ENCODE data around the gene LIN7B.
A peak's percentile ranks its signal among the peaks of the same experiment; 100 is the strongest.
"Not testable (repeated sequence)": the region's sequence is repeated elsewhere in the genome, so short reads cannot be mapped to it uniquely, and the experiment has no call there.

The LIN7B gene, protein sequence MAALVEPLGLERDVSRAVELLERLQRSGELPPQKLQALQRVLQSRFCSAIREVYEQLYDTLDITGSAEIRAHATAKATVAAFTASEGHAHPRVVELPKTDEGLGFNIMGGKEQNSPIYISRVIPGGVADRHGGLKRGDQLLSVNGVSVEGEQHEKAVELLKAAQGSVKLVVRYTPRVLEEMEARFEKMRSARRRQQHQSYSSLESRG

DNA sequence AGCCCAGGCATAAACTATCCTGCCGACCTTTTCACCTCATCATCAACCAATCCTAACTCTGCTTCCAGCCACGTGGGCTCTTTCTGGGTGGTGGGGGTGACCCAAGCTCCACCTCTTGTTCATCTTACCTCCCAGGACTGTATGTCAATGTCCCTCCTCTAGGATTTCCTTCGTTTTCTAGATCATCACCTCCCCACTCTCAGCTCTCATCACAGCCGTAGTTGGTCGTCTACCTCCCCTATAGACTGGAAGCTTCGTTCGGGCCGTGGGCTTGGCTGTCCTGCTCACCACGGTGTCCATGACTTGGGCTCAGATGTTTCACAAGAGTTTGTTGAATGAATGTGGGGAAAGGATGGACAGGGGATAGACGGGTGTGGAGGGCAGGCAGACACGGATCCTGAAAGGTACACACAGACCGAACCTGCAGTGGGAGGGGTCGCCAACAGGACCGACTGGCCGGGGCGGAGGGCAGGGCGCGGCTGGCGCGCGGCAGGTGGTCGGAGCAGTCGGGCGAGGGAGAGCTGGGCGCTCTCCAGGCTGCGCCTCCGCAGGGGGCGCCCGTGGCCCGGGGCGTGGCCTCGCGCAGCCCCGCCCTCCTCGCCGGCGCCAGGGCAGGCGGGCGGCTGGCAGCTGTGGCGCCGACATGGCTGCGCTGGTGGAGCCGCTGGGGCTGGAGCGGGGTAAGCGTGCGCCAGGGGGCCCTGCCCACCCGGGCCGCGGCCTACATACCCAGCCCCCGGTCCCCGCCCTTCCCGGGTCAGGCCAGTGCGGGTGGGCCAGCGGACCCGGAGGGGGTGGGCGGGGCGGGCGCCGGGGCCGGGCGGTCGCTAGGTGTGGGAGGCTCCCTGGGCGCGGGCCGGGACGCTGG, at the start of gene LIN7B:
Gene LIN7B (plus strand): TSS at position 609 of the 868 bp plus-strand sequence. CDS start 35 bp downstream, at position 644.
- DNase-seq (ENCODE audit: low read depth) = peak; percentile 68

DNA sequence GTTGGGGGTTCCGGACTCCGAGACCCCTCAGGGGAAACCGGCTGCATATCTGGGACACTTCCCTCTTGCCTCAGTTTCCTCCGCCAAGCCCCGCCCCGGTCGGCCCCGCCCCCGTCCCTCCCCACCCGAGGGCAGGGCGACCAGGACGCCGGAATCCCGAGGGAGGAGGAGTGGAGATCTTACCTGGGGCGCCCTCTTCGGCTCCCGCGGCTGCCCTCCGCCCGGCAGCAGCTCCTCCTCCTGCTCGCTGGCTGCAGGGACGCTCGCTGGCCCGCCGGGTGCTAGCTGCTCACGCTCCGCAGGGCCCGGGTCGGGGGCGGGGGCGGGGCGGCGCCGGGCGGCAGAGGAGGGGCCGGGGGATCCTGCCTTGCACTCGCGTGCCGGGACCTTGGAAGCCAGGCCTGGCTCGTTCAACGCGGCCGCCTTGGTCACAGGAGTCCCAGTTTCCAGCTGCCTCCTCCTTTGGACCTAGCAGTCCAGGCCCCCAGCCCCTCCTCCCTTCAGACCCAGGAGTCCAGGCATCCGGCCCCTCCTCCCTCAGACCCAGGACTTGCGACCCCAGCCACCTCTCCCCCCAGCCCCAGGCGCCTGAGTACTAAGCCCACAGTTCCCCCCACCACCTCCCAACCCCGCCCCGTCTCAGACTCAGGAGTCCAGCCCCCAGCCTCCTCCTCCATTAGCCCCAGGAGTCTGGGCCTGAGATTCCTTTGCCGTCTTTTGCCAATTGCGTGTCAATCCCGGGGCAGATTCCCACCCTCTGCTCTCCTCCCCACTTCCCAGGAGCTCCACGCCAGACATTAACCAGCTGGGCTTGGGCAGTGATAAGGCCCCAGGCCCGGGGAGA, 49.2 kb upstream of the LIN7B start, which contains the start of gene NTF4:
Gene NTF4 (minus strand): TSS at position 51 of the 844 bp plus-strand sequence. CDS start 2,821 bp downstream, outside the sequence.
- DNase-seq (ENCODE audit: low read depth) = no peak

DNA sequence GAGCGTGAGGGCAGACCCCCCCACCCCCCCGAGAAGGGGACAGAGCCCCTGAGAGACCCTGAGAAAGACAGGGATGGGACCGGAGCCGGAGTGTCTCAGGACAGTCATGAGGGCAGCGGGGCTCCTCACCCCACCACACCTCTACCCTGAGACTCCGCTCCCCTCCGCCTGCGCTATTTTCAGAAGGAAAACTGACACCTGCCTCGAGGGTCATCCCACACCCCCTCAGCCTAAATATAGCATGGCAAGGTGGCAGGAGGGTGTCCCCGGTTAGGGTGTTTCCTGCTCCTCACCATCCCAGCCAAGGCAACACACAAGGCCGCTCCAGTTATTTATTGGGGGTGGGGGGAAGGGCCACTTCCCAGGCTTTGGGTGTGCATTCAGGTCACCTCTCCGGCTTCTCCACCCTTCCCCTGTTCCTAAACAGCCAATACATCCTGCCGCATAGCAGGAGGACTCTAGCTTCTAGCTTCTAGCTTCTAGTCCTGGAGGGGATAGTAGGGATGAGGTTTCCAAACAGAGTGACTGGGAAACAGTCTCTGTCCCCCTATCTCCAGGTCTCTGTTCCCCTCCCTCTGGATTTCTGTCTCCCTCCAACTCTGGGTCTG, 48.2 kb upstream of the LIN7B start:
- no peak for DNase-seq (ENCODE audit: low read depth)

DNA sequence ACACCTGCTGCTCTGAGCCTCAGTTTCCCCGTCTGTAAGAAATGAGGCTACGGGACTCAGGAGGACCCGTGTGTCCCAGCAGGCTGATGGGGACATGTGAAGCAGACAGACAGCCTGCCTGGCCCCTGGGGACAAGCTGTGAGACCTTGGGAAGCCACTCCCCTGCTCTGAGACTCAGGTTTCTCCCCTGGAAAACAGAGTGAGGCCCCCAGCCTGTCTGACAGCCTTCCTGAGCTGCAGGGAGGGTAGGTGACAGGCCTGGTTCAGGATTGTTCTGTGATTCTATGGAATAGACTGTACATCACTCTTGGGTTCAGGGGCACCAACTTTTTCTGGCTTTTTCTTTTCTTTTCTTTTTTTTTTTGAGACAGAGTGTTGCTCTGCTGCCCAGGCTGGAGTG, 46.6 kb upstream of the LIN7B start:
- no peak for DNase-seq (ENCODE audit: low read depth)

DNA sequence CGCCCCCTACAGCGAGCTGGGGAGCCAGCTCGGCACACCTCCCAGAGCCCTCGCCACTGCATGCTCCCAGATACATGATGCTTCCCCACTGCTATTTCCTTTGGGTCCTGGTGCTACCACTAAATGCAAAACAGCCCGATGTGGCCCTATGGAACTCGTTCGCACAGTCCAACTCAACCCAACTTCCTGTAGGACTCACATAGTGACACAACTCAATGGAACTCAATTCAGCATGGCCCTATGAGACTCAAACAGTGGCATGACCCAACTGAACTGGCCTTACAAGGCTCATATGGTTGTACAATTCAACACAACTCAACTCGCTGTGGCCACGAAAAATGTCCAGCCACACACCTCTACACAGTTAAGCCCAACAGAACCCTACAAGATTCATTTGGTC, 45.1 kb upstream of the LIN7B start:
- no peak for DNase-seq (ENCODE audit: low read depth)

DNA sequence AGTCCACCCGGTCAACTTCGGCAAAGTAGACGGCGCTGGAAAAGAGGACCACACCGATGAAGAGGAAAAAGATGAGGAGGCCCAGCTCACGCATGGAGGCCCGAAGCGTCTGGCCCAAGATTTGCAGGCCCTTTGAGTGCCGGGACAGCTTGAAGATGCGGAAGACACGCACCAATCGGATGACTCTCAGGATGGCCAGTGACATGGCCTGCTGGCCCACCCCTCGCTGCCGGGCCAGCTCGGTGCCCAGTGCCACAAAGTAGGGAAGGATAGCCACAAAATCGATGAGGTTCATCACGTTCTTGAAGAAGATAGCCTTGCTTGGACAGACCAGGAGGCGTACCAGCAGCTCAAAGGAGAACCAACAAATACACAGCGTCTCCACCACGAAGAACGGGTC, 43.8 kb upstream of the LIN7B start:
- DNase-seq (ENCODE audit: low read depth) = no peak

DNA sequence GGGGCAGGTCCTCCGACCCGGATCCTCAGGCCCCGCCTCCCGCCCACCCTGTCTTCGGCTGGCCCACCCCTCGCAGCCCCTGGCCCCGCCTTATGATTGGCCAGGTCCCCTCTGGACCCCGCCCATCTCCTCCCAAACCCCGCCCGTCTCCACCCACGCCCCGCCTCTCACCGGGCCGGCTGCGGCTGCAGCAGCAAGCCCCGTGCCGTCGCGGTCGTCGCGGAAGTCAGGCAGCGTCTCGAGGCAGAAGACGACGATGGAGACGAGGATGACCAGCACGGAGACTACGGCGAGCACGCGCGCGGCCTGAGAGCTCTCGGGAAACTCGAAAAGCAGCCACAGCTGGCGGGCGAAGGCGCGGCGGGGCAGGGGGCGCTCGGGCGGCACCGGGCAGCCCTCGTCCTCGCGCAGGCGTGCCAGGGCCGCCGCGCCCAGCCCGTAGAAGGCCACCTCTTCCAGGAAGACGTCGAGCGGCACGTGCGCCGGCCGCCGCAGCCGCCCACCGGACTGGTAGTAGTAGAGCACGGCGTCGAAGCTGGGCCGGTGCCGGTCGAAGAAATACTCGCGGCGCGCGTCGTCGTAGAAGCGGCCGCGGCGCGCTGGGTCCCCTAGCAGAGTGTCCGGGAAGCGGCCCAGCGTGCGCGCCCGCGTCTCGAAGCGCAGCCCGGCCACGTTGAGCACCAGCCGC, 42.2 kb upstream of the LIN7B start:
- no peak for DNase-seq (ENCODE audit: low read depth)

DNA sequence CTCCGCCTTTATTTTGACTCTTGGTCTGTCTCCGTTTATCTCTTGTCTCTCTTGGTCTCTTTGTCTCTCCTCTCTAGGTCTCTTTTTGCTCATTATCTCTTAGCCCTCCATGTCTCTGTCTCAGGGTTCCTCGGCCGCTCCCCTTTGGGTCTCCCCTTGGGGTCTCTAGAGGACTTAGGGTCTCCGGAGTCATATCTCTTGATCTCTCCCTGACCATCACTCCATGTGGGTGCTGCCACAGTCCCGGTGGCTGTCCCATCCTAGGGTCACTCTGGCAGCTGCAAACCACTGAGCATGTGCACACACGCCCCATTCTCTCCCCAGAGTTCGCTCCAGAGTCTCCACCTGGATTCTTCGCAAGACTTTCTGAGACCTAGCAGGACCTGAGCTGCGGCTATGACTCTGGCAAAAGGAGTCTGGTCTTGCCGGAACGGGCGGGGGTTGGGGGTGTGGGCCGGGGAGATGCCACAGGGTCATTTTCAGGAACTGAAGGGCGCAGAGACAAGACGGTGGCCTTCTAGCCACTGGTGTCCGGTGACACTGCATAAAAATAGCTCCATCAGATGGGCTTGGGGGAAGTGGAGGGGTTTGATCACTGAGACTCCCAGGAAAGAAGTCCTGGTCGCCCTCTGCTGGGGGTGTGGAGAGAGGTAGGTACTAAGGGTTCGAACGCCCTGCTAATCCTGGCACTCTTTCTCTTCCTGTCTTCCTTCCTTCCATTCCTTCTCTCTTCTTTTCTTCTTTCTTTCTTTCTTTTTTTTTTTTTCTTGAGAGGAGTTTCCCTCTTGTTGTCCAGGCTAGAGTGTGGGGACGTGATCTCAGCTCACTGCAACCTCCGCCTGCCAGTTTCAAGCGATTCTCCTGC, 40.4 kb upstream of the LIN7B start:
- peak; percentile 79 for DNase-seq (ENCODE audit: low read depth)

DNA sequence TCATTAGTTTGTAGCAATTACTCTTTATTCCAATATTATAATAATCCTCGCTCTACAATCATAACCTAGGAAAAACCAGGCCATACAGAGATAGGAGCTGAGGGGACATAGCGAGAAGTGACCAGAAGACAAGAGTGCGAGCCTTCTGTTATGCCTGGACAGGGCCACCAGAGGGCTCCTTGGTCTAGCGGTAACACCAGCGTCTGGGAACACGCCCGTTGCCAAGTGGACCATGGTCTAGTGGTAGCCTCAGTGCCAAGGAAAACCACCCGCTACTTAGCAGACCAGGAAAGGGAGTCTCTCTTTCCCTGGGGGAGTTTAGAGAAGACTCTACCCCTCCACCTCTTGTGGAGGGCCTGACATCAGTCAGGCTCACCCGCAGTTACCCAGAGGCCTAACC, 39.3 kb upstream of the LIN7B start:
- DNase-seq (ENCODE audit: low read depth) = not testable (repeated sequence)

DNA sequence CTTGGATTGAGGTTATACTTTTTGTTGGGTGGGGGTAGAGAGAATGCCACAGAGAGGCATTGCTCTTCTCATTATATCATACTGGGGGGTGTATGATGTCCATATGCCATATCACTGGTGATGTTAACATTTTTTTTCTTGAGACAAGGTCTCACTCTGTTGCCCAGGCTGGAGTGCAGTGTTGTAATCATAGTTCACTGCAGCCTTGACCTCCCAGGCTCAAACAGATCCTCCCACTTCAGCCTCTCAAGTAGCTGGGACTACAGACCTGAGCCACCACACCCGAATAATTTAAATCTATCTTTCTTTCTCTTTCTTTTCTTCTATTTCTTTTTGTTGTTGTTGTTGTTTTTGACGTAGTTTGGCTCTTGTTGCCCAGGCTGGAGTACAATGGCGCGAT, 33.8 kb upstream of the LIN7B start:
- DNase-seq (ENCODE audit: low read depth) = no peak

DNA sequence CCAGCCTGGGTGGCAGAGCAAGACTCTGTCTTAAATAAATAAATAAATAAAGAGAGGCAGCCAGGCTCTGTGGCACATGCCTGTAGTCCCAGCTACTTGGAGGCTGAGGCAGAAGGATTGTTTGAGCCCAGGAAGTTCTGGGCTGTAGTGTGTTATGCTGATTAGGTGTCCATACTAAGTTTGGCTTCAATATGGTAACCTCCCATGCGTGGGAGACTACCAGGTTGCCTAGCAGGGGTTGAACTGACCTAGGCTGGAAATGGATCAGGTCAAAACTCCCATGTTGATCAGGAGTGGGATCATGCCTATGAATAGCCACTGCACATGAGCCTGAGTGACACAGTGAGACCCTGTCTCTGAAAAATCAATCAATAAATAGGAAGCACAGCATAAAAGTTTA, 32.9 kb upstream of the LIN7B start:
- no peak for DNase-seq (ENCODE audit: low read depth)

DNA sequence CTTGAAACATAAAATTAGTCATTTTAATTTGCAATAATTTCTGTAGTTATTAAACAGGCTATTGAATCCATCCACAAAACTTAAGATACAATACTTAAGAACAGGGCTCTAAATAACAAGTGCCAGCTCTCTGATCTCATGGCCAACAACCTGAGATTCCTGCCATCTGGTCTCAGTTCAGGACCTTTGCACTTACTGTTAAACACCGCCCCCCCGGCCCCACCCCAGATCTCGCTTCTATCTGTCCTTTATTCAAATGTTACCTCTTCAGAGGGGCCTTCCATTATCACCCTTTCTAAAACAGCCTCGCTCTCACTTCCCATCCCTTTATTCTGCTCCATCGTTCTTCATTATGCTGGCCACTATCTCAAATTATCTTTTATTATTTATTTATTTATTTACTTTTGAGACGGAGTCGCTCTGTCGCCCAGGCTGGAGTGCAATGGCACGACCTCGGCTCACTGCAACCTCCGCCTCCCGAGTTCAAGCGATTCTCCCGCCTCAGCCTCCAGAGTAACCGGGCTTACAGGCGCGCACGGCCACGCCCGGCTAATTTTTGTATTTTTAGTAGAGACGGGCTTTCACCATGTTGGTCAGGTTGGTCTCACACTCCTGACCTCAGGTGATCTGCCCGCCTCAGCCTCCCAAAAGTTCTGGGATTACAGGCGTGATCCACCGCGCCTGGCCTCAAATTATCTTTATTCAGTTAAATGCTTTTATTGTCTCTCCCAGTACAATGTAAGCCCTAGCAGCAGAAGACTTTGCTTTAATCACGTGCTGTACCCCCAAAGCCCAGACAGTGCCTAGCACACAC, 29.8 kb upstream of the LIN7B start:
- DNase-seq (ENCODE audit: low read depth) = no peak

DNA sequence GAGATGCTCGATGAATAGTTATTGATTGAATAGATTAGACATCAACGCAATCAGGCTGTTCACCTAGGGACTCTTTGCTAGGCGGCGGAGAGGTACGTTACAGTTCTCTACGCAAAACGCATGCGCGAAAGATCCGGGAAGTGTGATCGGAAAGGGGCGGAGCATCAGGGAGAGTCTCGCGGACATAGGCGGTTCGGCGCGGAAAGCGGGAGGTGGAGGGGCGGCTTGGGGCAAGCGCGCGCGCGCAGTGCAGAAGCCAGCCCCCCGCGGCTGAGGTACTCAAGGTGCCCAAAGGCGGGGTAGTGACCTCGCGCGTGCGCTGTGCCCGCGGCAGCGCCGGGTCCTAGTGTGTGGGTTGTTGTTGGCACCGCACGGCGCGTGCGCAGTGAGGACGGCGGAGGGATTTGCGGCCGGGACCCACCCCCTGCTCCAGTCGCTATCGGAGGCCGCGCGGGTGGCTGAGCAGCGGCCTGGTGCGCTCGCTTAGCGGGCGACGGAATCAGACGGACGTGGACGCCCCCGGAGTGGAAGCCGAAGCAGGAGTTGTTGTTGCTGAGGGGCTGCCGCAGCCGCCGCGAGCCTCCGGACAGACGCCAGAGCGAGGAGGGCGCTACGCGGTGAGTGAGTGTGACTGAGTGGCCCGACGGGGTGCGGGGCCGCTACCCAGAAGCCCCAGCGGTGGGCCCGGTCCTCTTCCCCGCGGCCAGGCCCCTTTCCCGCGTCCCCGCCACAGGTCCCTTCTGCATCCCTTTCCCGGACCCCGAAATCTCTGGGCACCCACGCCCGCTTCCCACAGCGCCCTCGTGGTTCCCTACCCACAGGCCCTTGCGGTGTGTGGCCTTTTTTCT, 28.9 kb upstream of the LIN7B start, which contains the start of gene SNRNP70:
Gene SNRNP70 (plus strand): TSS at position 432 of the 848 bp plus-strand sequence. CDS start 964 bp downstream, outside the sequence.
- peak; percentile 100 for DNase-seq (ENCODE audit: low read depth)

DNA sequence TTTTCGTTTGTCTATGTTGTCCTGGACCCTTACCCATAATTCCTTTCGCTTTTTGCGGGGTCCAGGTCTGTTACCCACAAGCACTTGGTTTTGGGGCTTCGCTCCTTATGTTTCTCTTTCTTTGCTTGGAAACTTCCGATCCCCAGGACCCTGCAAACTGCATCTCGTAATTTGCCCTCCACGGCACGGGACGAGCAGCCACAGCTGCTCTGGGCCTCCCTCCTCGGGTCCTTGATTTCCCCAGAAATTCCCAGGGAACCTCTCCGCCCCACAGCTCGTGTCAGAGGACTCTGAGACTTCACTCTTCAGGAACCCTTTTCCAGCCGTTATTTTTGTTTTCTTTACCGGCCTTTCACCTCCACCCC, 28.3 kb upstream of the LIN7B start:
- no peak for DNase-seq (ENCODE audit: low read depth)

DNA sequence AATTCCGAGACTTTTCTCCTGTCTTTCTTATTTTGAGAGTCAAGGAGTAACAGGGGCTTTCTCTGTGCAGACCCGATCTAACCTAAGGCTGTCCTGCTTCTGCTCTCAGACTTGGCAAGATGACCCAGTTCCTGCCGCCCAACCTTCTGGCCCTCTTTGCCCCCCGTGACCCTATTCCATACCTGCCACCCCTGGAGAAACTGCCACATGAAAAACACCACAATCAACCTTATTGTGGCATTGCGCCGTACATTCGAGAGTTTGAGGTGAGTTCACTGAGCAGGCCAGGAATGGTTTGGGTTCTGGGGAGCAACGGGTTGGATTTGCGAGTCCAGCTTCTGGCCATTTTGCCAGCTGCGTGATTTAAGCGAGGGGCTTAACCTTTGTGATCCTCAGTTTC, 27.9 kb upstream of the LIN7B start:
- no peak for DNase-seq (ENCODE audit: low read depth)

DNA sequence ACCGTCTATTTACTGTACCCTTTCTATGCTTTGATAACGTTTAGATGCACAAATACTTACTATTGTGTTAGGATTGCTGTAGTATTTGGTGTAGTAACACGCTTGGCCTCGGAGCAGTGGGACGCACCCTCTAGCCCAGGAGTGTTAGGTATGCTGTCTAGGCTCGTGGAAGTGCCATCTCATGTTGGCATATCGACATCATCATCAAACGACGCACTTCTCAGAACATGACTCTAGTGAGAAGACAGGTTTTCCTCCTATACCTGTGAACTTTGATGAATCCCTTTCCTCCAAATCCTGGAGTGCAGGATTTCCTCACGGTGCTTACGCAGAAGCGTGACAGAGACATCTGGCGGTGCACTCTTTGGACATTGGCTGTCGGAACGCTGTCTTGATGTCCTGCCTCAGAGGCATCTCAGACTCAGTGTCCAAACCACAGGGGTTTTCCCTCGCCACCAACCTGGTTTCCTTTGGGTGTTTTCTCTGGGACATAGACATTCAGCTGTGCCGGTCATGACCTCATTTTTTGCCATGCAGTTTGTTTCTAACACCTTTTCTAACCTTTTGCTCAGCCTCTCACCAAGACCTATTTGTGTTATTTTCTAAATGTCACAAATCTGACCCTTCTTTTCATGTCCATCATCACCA, 22.7 kb upstream of the LIN7B start:
- DNase-seq (ENCODE audit: low read depth) = no peak

DNA sequence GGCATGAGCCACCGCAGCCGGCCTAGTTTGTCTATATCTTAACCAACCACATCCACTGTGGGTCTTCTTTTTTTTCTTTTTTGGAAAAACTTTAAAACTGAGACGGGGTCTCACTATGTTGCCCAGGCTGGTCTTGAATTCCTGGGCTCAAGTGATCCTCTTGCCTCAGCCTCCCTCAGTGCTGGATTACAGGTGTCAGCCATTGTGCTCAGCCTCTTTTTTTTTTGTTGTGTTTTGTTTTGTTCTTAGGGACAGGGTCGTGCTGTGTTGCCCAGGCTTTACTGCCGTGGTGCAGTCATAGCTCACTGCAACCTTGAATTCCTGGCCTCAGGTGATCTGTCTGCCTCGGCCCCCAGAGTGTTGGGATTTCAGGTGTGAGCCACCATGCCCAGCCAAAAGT, 21.5 kb upstream of the LIN7B start:
- DNase-seq (ENCODE audit: low read depth) = no peak
